Brain microvascular endothelial cell (primary cell): ENCODE measurements around the gene THEM4.
"Not testable (repeated sequence)": the region's sequence is repeated elsewhere in the genome, so short reads cannot be mapped to it uniquely, and the experiment has no call there.

Experiments
- DNase-seq: peaks from one replicate; pipeline ENCODE4 v3.0.0-alpha.2; 2020
- H3K27ac ChIP-seq: fragments of 250-450 bp; sonication (Bioruptor Pico); 2 replicates; pipeline ENCODE4 v1.5.1; 2020; ENCODE audit warnings: mild to moderate bottlenecking, moderate library complexity
- H3K27me3 ChIP-seq: fragments of 250-450 bp; sonication (Bioruptor Pico); replicated peaks from 2 replicates; pipeline ENCODE4 v1.5.1; 2020; ENCODE audit warnings: mild to moderate bottlenecking
- H3K36me3 ChIP-seq: fragments of 250-450 bp; sonication (Bioruptor Pico); replicated peaks from 2 replicates; pipeline ENCODE4 v1.5.1; 2020; ENCODE audit warnings: mild to moderate bottlenecking
- H3K4me3 ChIP-seq: 2 replicates; pipeline ENCODE4 v1.5.1; 2011; ENCODE audit warnings: low read depth, mild to moderate bottlenecking, control low read depth, low read length, moderate library complexity
- in situ Hi-C: cut with HindIII; loops from 2 replicates; pipeline ENCODE4 v1.10.0; 2017; ENCODE audit warnings: low sequenced_read_pairs, low pct_ligation_motif_present
- TF ChIP-seq, protein P1 (sequence below): IDR thresholded peaks from 2 replicates; pipeline ENCODE4 v1.5.1; 2011; ENCODE audit warnings: low read depth, mild to moderate bottlenecking, moderate library complexity, low read length, control low read depth, inconsistent platforms; ENCODE audit errors: missing control alignments

The THEM4 gene

DNA sequence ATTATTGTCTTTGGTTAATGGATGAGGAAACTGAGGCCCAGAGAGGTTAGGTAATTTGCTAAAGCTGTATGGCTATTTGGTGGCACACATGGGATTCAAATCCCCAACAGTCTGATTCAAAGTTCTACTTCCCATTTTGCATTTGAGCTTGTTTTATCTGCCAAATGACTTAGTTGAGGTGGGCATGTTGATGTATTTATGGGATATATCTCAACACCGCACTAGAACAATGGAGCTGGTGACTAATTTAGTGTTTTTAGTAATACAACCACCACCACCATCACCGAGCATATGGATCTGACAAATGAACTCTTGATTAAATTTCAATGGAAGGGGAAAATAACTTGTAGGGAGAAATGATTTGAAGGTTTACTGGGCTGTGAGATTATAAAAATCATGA, 26.8 kb downstream of the THEM4 start:
- no peaks in the 10 kb centered on the region for H3K36me3 ChIP-seq
- in situ Hi-C loops, result no loop called here
- no peaks in the 10 kb centered on the region for H3K27me3 ChIP-seq
- H3K27ac ChIP-seq, result no peak overlapping the region
- H3K4me3 ChIP-seq, result no peak overlapping the region
- no peak for DNase-seq
- TF ChIP-seq, protein P1, sequence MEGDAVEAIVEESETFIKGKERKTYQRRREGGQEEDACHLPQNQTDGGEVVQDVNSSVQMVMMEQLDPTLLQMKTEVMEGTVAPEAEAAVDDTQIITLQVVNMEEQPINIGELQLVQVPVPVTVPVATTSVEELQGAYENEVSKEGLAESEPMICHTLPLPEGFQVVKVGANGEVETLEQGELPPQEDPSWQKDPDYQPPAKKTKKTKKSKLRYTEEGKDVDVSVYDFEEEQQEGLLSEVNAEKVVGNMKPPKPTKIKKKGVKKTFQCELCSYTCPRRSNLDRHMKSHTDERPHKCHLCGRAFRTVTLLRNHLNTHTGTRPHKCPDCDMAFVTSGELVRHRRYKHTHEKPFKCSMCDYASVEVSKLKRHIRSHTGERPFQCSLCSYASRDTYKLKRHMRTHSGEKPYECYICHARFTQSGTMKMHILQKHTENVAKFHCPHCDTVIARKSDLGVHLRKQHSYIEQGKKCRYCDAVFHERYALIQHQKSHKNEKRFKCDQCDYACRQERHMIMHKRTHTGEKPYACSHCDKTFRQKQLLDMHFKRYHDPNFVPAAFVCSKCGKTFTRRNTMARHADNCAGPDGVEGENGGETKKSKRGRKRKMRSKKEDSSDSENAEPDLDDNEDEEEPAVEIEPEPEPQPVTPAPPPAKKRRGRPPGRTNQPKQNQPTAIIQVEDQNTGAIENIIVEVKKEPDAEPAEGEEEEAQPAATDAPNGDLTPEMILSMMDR, result no peak

DNA sequence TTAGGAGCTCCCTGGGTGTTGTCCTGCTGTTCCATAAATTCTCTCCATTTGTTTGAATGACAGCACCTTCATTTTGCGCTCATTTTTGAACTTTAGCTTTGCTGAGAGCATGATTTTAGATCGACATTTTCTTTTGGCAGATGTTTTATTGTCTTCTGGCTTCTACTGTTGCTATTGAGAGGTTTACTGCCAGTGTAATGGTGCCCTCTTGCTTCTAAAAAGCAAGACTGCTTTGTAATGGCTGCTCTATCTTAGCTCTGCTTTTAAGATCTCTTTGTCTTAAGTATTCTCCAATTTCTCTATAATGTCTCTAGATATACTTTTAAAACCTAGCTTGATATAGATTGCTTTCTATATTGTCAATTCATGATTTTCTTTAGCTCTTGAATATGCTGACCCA, 27.8 kb downstream of the THEM4 start:
- Histone ChIP-seq H3K27ac (no peak overlapping the region), H3K36me3 (no peaks in the 10 kb centered on the region), H3K4me3 (no peak overlapping the region), H3K27me3 (no peaks in the 10 kb centered on the region)
- in situ Hi-C loops, result no loop called here
- TF ChIP-seq, protein P1, result peak; percentile 3
- DNase-seq, result no peak

DNA sequence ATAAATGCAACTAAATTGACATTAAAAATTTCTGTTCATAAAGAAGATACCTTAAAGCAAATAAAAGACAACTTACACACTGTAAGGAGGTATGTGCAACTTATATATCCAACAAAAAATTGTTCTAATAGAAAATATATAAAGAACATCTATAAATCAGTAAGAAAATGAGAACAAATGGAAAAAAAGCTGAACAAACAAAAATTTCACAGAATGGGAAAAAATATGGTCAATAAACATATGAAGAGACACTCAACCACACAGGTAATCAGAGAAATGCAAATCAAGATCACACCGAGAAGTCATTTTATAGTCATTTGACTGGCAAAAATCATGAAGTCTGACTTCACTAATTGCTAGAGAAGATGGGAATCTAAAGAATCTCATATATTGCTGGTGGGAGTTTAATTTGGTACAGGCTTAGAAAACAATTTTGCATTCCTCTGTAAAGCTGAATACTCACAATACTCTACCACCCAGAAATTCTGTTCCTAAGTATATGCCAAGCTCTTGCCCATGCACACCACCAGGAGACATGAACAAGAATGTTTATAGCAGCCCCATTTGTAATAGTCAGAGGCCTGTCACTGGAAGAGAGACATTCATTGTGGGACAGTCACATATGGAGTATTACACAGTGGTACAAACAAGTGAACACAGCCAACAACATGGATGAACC, 33.8 kb downstream of the THEM4 start:
- Histone ChIP-seq H3K4me3 (no peak overlapping the region), H3K27ac (no peak overlapping the region), H3K27me3 (no peaks in the 10 kb centered on the region), H3K36me3 (no peaks in the 10 kb centered on the region)
- TF ChIP-seq, protein P1, result no peak
- in situ Hi-C loops, result no loop called here
- no peak for DNase-seq

DNA sequence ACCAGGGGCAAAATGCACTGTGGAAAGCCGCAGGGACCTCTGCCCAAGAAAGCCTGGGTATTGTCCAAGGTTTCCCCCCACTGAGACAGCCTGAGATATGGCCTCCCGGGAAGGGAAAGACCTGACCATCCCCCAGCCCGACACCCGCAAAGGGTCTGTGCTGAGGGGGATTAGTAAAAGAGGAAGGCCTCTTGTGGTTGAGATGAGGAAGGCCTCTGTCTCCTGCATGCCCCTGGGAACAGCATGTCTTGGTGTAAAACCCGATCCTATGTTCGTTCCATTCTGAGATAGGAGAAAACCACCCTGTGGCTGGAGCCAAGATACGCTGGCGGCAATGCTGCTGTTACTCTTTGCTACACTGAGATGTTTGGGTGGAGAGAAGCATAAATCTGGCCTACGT, 36.5 kb downstream of the THEM4 start:
- H3K36me3 ChIP-seq, H3K27ac ChIP-seq, H3K4me3 ChIP-seq, in situ Hi-C loops, H3K27me3 ChIP-seq, DNase-seq: not testable (repeated sequence)

DNA sequence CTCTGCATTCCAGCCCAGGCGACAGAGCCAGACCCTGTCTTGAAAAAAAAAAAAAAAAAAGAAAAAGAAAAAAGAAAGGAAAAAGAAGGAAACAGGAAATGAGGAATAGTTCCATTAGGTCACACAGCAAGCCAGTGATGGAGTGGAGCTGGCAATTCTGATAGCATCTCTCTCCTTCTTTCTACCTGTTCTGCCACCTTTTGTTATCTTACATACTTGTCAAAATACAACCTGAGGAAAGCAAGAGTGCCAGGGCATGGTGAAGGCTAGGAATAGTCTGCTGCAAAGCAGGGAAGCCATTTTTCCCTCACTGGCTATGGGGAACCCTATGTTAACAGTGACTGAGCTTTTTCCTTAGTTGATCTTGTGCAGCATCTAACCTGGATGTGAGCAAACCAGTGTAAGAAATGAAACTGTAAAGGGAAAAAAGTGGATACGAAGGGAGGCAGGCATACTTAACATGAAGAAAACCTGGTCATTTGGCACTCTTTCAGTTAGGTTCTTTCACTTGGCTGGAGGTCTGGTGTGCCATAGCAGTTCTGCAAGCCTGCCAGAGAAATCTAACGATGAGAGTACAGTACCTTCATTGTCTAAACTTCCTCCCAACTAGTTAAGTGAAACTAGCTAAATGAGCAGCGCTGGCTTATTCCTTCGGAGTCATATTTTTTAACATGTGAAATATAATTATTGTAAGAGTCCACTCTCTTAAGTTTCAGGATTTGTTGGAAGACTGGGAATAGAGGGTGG, 37.9 kb downstream of the THEM4 start:
- TF ChIP-seq, protein P1, result no peak
- Histone ChIP-seq H3K4me3 (no peak overlapping the region), H3K27me3 (no peaks in the 10 kb centered on the region), H3K36me3 (no peaks in the 10 kb centered on the region), H3K27ac (no peak overlapping the region)
- no peak for DNase-seq
- in situ Hi-C loops, result no loop called here

- Histone ChIP-seq H3K27ac (no peak overlapping the region), H3K4me3 (no peak overlapping the region), H3K27me3 (no peaks in the 10 kb centered on the region), H3K36me3 (no peaks in the 10 kb centered on the region)
- in situ Hi-C loops, result no loop called here
- TF ChIP-seq, protein P1, result no peak
- no peak for DNase-seq
Observed at GRCh38 chr1:151868486-151868885, 40.8 kb downstream of the THEM4 start.
